ENCODE measurements around the gene BCR.

DNA sequence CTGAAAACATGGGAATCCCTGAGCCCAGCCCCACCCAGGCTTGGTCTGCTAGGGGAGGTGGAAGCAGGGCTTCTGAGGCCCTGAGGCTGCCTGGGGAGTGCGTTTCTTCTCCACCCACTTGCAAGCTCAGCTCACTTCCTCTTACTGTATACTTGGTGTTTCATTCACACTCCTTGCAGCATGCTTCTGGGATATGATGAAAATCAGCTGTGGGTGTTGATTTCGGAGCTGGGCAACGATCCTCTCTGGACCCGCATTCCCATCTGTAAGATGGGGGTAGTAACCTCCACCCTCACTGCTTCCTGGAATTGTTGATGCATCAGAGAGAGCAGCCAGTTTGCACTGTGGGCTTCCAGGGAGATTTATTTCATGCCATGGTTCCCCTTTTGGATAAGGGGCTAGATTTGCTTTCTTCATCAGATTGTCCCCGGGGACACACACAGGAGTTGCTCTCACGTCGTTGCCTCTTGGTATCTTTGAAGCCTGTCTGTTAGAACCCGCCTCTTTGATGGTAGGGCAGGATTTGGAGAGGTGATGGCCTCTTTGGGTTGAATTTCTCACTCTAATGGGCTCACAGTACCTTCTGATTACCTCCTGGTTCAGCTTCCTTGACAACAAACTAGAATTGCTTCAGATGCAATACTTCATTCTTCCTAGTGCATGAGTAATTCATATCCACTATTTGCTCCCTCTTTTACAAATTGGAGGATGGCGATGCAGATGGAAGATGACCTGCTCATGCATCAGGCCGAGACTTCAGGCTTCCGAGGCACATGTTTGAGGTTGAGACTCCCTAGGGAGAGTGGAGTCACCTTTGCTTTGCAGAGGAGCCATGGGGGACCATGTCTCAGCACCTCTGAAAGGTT lies 40.4 kb downstream of the BCR start:
- TF ChIP-seq YY1 (IDR thresholded peaks at IDR 0.05; ENCODE audit: insufficient read depth, insufficient read length): no peak
- TF ChIP-seq ZNF274 (IDR thresholded peaks at IDR 0.05; ENCODE audit: low read depth, low read length): no peak
- TF ChIP-seq SUZ12 (IDR thresholded peaks at IDR 0.05; ENCODE audit: extremely low read depth, insufficient read depth, insufficient read length): no peak

All from NT2/D1 (cell line).